A673 (cell line): ENCODE results near the gene DIDO1.

ENCODE experiments used
- CTCF ChIP-seq: fragments of 300-800, 200-600 bp; sonication (generic); conservative IDR thresholded peaks from 2 replicates; pipeline ENCODE4 v1.5.1; 2017; ENCODE audit warnings: low read depth, mild to moderate bottlenecking, antibody characterized with exemption, low read length, moderate library complexity, mixed read lengths
- EZH2 ChIP-seq: fragments of 200-600 bp; sonication (generic); IDR thresholded peaks from 2 replicates; pipeline ENCODE4 v1.6.1; 2017; ENCODE audit warnings: borderline replicate concordance, low read depth, mild to moderate bottlenecking, mixed read lengths, antibody characterized with exemption, low read length; ENCODE audit not compliant: poor library complexity, severe bottlenecking

- TF ChIP-seq CTCF (no peak), EZH2 (no peak)
Measured at GRCh38 chr20:62935968-62936585, 9.8 kb upstream of the DIDO1 start.
